NCI-H82 (cell line): ENCODE data around the gene FBN2.

ENCODE experiments used
- DNase-seq: peaks from one replicate; lab custom pipeline; 2025; lab: John Stamatoyannopoulos, UW

Gene FBN2

GRCh38 chr5:128305341-128305740 is 232.7 kb downstream of the FBN2 start:
- DNase-seq, result no peak

- no peak for DNase-seq
These were observed 233.3 kb downstream of the FBN2 start for GRCh38 chr5:128304791-128305190.

- DNase-seq, result peak; percentile 81
These were observed 234.0 kb downstream of the FBN2 start for GRCh38 chr5:128304088-128304487.

GRCh38 chr5:128303593-128303992 is 234.5 kb downstream of the FBN2 start:
- DNase-seq, result no peak

- DNase-seq, result no peak
These were observed 237.9 kb downstream of the FBN2 start for GRCh38 chr5:128300181-128300580.

GRCh38 chr5:128290152-128290858 is 247.7 kb downstream of the FBN2 start:
- DNase-seq, result no peak

GRCh38 chr5:128287740-128288139 is 250.3 kb downstream of the FBN2 start:
- no peak for DNase-seq

GRCh38 chr5:128284236-128284635 is 253.8 kb downstream of the FBN2 start:
- DNase-seq, result no peak

- no peak for DNase-seq
These were observed 258.7 kb downstream of the FBN2 start for GRCh38 chr5:128279345-128279744.

- DNase-seq, result no peak
These were observed 261.4 kb downstream of the FBN2 start for GRCh38 chr5:128276537-128277216.

GRCh38 chr5:128274441-128274840 is 263.6 kb downstream of the FBN2 start:
- DNase-seq, result no peak

GRCh38 chr5:128273736-128274135 is 264.3 kb downstream of the FBN2 start:
- no peak for DNase-seq

- DNase-seq, result no peak
These were observed 266.1 kb downstream of the FBN2 start for GRCh38 chr5:128271859-128272464.

- DNase-seq, result no peak
These were observed 267.0 kb downstream of the FBN2 start for GRCh38 chr5:128271071-128271470.

- DNase-seq, result peak; percentile 3
These were observed 273.3 kb downstream of the FBN2 start for GRCh38 chr5:128264564-128265360.

GRCh38 chr5:128263357-128263756 is 274.7 kb downstream of the FBN2 start:
- DNase-seq, result no peak

- DNase-seq, result no peak
These were observed 275.1 kb downstream of the FBN2 start for GRCh38 chr5:128262911-128263310.

- DNase-seq, result no peak
These were observed 278.4 kb downstream of the FBN2 start for GRCh38 chr5:128259607-128260021.

GRCh38 chr5:128258372-128258771 is 279.7 kb downstream of the FBN2 start:
- no peak for DNase-seq

- no peak for DNase-seq
These were observed 281.0 kb downstream of the FBN2 start for GRCh38 chr5:128257076-128257475.

- no peak for DNase-seq
These were observed 283.3 kb downstream of the FBN2 start for GRCh38 chr5:128254789-128255188.

GRCh38 chr5:128253880-128254279 is 284.2 kb downstream of the FBN2 start:
- no peak for DNase-seq
